ENCODE data around the gene APMAP. TPM values are rescaled to one million over a fixed set of nuclear protein-coding genes. Genes with fewer than 3 reads are reported as not detected.

The APMAP gene
- total and polyA plus RNA-seq, 7 donors = 9.6 to 55.8 (median 25.7) TPM

GRCh38 chr20:24991897-24992486 lies 559 bp downstream of the APMAP start:
- intact Hi-C loops (cut with DNase I) = loop anchor here (1.0 to 5.0 kb wide), 3 partner anchors 187 to 407 kb away; partner anchors contain the start of gene ENTPD6
- TF ChIP-seq POLR2AphosphoS5 (IDR thresholded peaks at IDR 0.05) = no peak
- TF ChIP-seq CTCF (IDR thresholded peaks at IDR 0.05) = no peak
- no peak for TF ChIP-seq POLR2A (IDR thresholded peaks at IDR 0.05)
- no peak for TF ChIP-seq EP300 (IDR thresholded peaks at IDR 0.05)
- Histone ChIP-seq H3K9me3 (no peaks in the 10 kb centered on the region), H3K36me3 (no peaks in the 10 kb centered on the region), H3K4me1 (peaks cover 0 to 52% (median 47%) of the 10 kb centered on the region in 4 donors), H3K4me3 (peak overlapping the region; percentile 65 to 95 (median 72)), H3K27me3 (no peaks in the 10 kb centered on the region), H3K27ac (peak overlapping the region; percentile 86 to 94 (median 92))
- peak; percentile 71 for DNase-seq
- WGBS, 2 donors = 0% methylated on average over 36 of the region's 36 CpGs

GRCh38 chr20:24990810-24991252 lies 1.7 kb downstream of the APMAP start:
- no peak overlapping the region for H3K4me3 ChIP-seq
- 94 to 95% methylated on average over 2 of the region's 2 CpGs for WGBS, 2 donors

GRCh38 chr20:24989162-24989561 lies 3.4 kb downstream of the APMAP start:
- Histone ChIP-seq H3K27me3 (no peaks in the 10 kb centered on the region), H3K4me1 (peaks cover 0 to 29% (median 24%) of the 10 kb centered on the region in 4 donors), H3K36me3 (no peaks in the 10 kb centered on the region), H3K4me3 (no peak overlapping the region), H3K9me3 (no peaks in the 10 kb centered on the region), H3K27ac (no peak overlapping the region)
- TF ChIP-seq EP300 (IDR thresholded peaks at IDR 0.05) = no peak
- TF ChIP-seq POLR2AphosphoS5 (IDR thresholded peaks at IDR 0.05) = no peak
- no peak for TF ChIP-seq POLR2A (IDR thresholded peaks at IDR 0.05)
- no peak for TF ChIP-seq CTCF (IDR thresholded peaks at IDR 0.05)
- WGBS, 2 donors = 92% methylated on average over 3 of the region's 3 CpGs
- DNase-seq = peak; percentile 41
- intact Hi-C loops (cut with DNase I) = no loop called here

More at GRCh38 chr20:24990810-24991252, 1.7 kb downstream of the APMAP start:
- Histone ChIP-seq H3K4me1 (peaks cover 0 to 44% (median 40%) of the 10 kb centered on the region in 4 donors), H3K9me3 (no peaks in the 10 kb centered on the region), H3K27ac (no peak overlapping the region), H3K27me3 (no peaks in the 10 kb centered on the region), H3K36me3 (no peaks in the 10 kb centered on the region)
- intact Hi-C loops (cut with DNase I) = loop anchor here (5.0 kb wide), 1 partner anchor 206 kb away; the partner anchor contains the start of gene ENTPD6
- peak; percentile 22 for DNase-seq
- TF ChIP-seq CTCF (IDR thresholded peaks at IDR 0.05) = no peak
- TF ChIP-seq EP300 (IDR thresholded peaks at IDR 0.05) = no peak
- TF ChIP-seq POLR2AphosphoS5 (IDR thresholded peaks at IDR 0.05) = no peak
- TF ChIP-seq POLR2A (IDR thresholded peaks at IDR 0.05) = no peak

- WGBS, 2 donors = 89 to 90% methylated on average over 7 of the region's 7 CpGs
- DNase-seq = peak; percentile 10
- Histone ChIP-seq H3K27ac (no peak overlapping the region), H3K4me3 (no peak overlapping the region), H3K4me1 (peaks cover 0 to 21% (median 14%) of the 10 kb centered on the region in 4 donors), H3K36me3 (peaks cover 0 to 6% (median 0%) of the 10 kb centered on the region in 4 donors), H3K9me3 (no peaks in the 10 kb centered on the region), H3K27me3 (no peaks in the 10 kb centered on the region)
- TF ChIP-seq POLR2A (IDR thresholded peaks at IDR 0.05) (no peak), POLR2AphosphoS5 (IDR thresholded peaks at IDR 0.05) (no peak), CTCF (IDR thresholded peaks at IDR 0.05) (no peak), EP300 (IDR thresholded peaks at IDR 0.05) (no peak)
- intact Hi-C loops (cut with DNase I) = no loop called here
These were observed 4.4 kb downstream of the APMAP start for GRCh38 chr20:24987873-24988835.
